Hepatocyte (in vitro differentiated cells): ENCODE results near the gene LARP4B. TPM values are rescaled to one million over a fixed set of nuclear protein-coding genes. Genes with fewer than 3 reads are reported as not detected.

Source experiments
- DNase-seq: peaks from one replicate; pipeline ENCODE4 v3.0.0-alpha.2; 2016; ENCODE audit warnings: low spot score
- H2AFZ ChIP-seq: fragments of 200-600 bp; sonication (generic); 2 replicates; pipeline ENCODE4 v1.6.0; 2016; ENCODE audit warnings: antibody characterized with exemption, mild to moderate bottlenecking
- H3K27ac ChIP-seq: fragments of 200-600 bp; sonication (generic); 2 replicates; pipeline ENCODE4 v1.5.1; 2016; ENCODE audit warnings: mild to moderate bottlenecking
- H3K27me3 ChIP-seq: fragments of 200-600 bp; sonication (generic); 2 replicates; pipeline ENCODE4 v1.6.1; 2016
- H3K36me3 ChIP-seq: fragments of 200-600 bp; sonication (generic); replicated peaks from 2 replicates; pipeline ENCODE4 v1.5.1; 2016; ENCODE audit warnings: low read depth; ENCODE audit not compliant: insufficient read depth
- H3K4me1 ChIP-seq: fragments of 200-600 bp; sonication (generic); 2 replicates; pipeline ENCODE4 v1.5.1; 2016; ENCODE audit warnings: mild to moderate bottlenecking, moderate library complexity; ENCODE audit not compliant: insufficient read depth
- H3K4me2 ChIP-seq: fragments of 200-600 bp; sonication (generic); 2 replicates; pipeline ENCODE4 v1.6.0; 2016
- H3K4me3 ChIP-seq: fragments of 200-600 bp; sonication (generic); 2 replicates; pipeline ENCODE4 v1.5.1; 2016; ENCODE audit warnings: mild to moderate bottlenecking
- H3K79me2 ChIP-seq: fragments of 200-600 bp; sonication (generic); 2 replicates; pipeline ENCODE4 v1.6.0; 2017; ENCODE audit warnings: mild to moderate bottlenecking
- H3K9me2 ChIP-seq: fragments of 200-600 bp; sonication (generic); replicated peaks from 2 replicates; pipeline ENCODE4 v1.6.0; 2017; ENCODE audit warnings: mild to moderate bottlenecking; ENCODE audit not compliant: insufficient read depth
- H3K9me3 ChIP-seq: fragments of 200-600 bp; sonication (generic); 2 replicates; pipeline ENCODE4 v1.5.1; 2016; ENCODE audit warnings: low read depth, mild to moderate bottlenecking
- H4K20me1 ChIP-seq: fragments of 200-600 bp; sonication (generic); 2 replicates; pipeline ENCODE4 v1.6.0; 2016; ENCODE audit warnings: mild to moderate bottlenecking; ENCODE audit not compliant: insufficient read depth, poor library complexity, severe bottlenecking
- EZH2 ChIP-seq: fragments of 200-600 bp; sonication (generic); IDR thresholded peaks from 2 replicates; pipeline ENCODE4 v1.6.1; 2016; ENCODE audit warnings: antibody characterized with exemption, mild to moderate bottlenecking, borderline replicate concordance
- EZH2phosphoT487 ChIP-seq: fragments of 200-600 bp; sonication (generic); IDR thresholded peaks from one replicate; pipeline ENCODE4 v1.6.1; 2018; ENCODE audit warnings: antibody characterized with exemption, mild to moderate bottlenecking, low read depth, moderate library complexity; ENCODE audit not compliant: unreplicated experiment, severe bottlenecking
- WGBS: methylation state at CpG from one replicate; pipeline ENCODE4 v1.1.6; 2016; ENCODE audit warnings: low lambda C conversion rate; ENCODE audit errors: missing lambda C conversion rate; 5-methylcytosine and 5-hydroxymethylcytosine counted together
- polyA plus RNA-seq: library from polyadenylated mRNA; unstranded; fragments of >200 nt; fragmentation: Nextera tagmentation; extraction: Ambion mirVana; gene quantifications from 2 replicates; pipeline ENCODE4 v1.2.1, GENCODE V29; 2016
- total RNA-seq: library from RNA; depleted of rRNA; stranded (reverse); fragments of >200 nt; gene quantifications from 2 replicates; pipeline ENCODE4 v1.2.3, GENCODE V29; 2014
- TF ChIP-seq, protein P1 (sequence below): fragments of 200-600 bp; sonication (generic); IDR thresholded peaks from 2 replicates; pipeline ENCODE4 v1.5.1; 2016; ENCODE audit warnings: antibody characterized with exemption, mild to moderate bottlenecking; ENCODE audit not compliant: poor library complexity

The LARP4B gene
- total and polyA plus RNA-seq, 2 experiments from 2014 or later, result 28.4 to 43.4 TPM

DNA sequence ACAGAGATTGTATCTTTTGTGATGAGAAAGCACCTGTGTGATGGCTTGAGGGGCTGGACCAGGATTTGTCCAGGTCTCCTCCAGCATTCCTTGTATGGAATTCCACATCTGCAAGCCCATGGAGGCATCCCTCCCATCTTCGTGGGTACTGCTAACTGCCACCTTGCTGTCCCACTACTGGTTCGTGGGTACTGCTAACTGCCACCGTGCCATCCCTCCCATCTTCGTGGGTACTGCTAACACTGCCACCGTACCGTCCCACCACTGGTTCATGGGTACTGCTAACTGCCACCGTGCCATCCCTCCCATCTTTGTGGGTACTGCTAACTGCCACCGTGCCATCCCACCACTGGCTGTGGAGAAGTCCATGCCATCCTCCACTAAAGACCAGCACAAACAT is 111.7 kb downstream of the LARP4B start:
- H3K36me3 ChIP-seq, result no peaks in the 10 kb centered on the region
- no peaks in the 10 kb centered on the region for H3K79me2 ChIP-seq
- no peaks in the 10 kb centered on the region for H3K9me2 ChIP-seq
- WGBS, result 97% methylated on average over 8 of the region's 8 CpGs
- H2AFZ ChIP-seq, result no peak overlapping the region
- no peaks in the 10 kb centered on the region for H3K9me3 ChIP-seq
- no peaks in the 10 kb centered on the region for H3K27me3 ChIP-seq
- H3K4me3 ChIP-seq, result no peak overlapping the region
- no peaks in the 10 kb centered on the region for H3K4me1 ChIP-seq
- TF ChIP-seq EZH2phosphoT487 (no peak), EZH2 (no peak)
- TF ChIP-seq, protein P1, sequence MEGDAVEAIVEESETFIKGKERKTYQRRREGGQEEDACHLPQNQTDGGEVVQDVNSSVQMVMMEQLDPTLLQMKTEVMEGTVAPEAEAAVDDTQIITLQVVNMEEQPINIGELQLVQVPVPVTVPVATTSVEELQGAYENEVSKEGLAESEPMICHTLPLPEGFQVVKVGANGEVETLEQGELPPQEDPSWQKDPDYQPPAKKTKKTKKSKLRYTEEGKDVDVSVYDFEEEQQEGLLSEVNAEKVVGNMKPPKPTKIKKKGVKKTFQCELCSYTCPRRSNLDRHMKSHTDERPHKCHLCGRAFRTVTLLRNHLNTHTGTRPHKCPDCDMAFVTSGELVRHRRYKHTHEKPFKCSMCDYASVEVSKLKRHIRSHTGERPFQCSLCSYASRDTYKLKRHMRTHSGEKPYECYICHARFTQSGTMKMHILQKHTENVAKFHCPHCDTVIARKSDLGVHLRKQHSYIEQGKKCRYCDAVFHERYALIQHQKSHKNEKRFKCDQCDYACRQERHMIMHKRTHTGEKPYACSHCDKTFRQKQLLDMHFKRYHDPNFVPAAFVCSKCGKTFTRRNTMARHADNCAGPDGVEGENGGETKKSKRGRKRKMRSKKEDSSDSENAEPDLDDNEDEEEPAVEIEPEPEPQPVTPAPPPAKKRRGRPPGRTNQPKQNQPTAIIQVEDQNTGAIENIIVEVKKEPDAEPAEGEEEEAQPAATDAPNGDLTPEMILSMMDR, result no peak
- H3K27ac ChIP-seq, result no peak overlapping the region
- no peak overlapping the region for H3K4me2 ChIP-seq
- DNase-seq, result no peak
- no peaks in the 10 kb centered on the region for H4K20me1 ChIP-seq

DNA sequence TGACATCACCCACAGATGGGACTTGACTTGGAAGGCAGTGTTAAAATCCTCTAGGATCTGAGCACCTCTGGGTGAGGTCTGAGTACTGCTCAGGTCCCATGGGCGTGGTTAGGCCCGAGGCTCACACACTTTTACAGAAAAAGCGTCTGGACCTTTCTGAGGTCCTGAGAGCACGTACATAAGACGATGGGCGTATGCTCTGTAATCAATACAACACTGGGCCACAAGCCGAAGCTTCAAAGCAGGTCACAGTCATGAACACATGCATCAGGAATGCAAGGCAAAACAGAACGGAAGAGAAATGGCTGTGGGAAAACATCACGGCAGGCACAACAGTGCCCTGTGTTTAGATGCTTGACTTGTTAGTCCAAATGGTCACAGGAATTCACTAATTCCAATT is 112.2 kb downstream of the LARP4B start:
- no peak for TF ChIP-seq EZH2
- TF ChIP-seq EZH2phosphoT487, result no peak
- TF ChIP-seq, protein P1, result no peak
- no peaks in the 10 kb centered on the region for H3K79me2 ChIP-seq
- H3K4me3 ChIP-seq, result no peak overlapping the region
- H3K36me3 ChIP-seq, result no peaks in the 10 kb centered on the region
- no peaks in the 10 kb centered on the region for H3K4me1 ChIP-seq
- 84% methylated on average over 9 of the region's 9 CpGs for WGBS
- H3K27ac ChIP-seq, result no peak overlapping the region
- H3K9me2 ChIP-seq, result no peaks in the 10 kb centered on the region
- no peaks in the 10 kb centered on the region for H3K9me3 ChIP-seq
- H2AFZ ChIP-seq, result no peak overlapping the region
- no peak for DNase-seq
- no peak overlapping the region for H3K4me2 ChIP-seq
- H3K27me3 ChIP-seq, result no peaks in the 10 kb centered on the region
- H4K20me1 ChIP-seq, result no peaks in the 10 kb centered on the region

DNA sequence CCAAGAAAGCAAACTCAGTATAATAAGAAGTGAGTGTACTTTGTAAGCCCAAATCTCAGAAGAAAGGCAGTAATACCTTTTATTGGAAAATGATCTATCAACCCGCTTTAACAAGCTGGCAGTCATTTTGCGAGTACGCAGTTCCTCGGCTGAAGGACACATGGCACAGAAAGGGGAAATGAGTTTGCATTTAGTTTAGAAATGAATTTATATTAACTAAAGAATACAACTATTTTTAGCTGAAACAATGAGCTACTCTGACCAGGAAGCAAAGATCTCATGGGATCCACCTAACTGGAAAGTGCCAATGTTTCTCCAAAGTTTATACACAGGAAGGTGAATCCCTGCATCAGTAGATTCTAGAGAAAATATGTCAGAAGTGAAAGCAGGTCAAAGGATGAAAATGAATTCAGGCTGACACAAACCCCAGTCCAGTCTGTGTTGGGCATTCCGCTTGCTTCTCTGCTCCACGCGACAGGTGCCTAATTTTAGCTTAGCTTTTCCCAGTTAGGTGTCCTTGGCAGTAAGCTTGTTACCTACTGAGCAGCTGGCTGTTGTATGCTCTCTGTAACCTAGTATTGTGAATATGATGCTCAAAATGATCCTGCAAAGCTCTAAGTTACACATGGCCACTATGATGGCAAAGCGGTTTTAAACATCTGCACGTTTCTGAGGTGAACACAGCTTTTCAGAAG is 112.8 kb downstream of the LARP4B start:
- H3K36me3 ChIP-seq, result no peaks in the 10 kb centered on the region

More for the DNA sequence above, 112.8 kb downstream of the LARP4B start:
- H3K79me2 ChIP-seq, result no peaks in the 10 kb centered on the region
- no peaks in the 10 kb centered on the region for H3K27me3 ChIP-seq
- no peak overlapping the region for H2AFZ ChIP-seq
- no peaks in the 10 kb centered on the region for H3K9me2 ChIP-seq
- TF ChIP-seq, protein P1, result no peak
- TF ChIP-seq EZH2 (no peak), EZH2phosphoT487 (no peak)
- no peaks in the 10 kb centered on the region for H3K9me3 ChIP-seq
- no peak overlapping the region for H3K4me3 ChIP-seq
- 89% methylated on average over 9 of the region's 9 CpGs for WGBS
- H3K4me2 ChIP-seq, result no peak overlapping the region
- no peaks in the 10 kb centered on the region for H4K20me1 ChIP-seq
- no peak for DNase-seq
- no peaks in the 10 kb centered on the region for H3K4me1 ChIP-seq
- no peak overlapping the region for H3K27ac ChIP-seq
